Measurements from ENCODE around the gene CACNA1H.

Gene CACNA1H

GRCh38 chr16:1152651-1153259 is at the start of gene CACNA1H:
TSS of gene CACNA1H (plus strand) at chr16:1153106. CDS start at chr16:1153738, 632 bp downstream.
- peak; percentile 58 to 82 (median 72) for DNase-seq

- DNase-seq: no peak
These were observed 49.3 kb upstream of the CACNA1H start for GRCh38 chr16:1103636-1103980.

GRCh38 chr16:1105888-1106620 is 46.9 kb upstream of the CACNA1H start:
- DNase-seq: peak in 5 of 6 experiments; percentile 18 to 37 (median 37)

GRCh38 chr16:1106659-1107058 is 46.2 kb upstream of the CACNA1H start:
- DNase-seq: no peak

GRCh38 chr16:1107141-1107540 is 45.8 kb upstream of the CACNA1H start:
- DNase-seq: no peak

GRCh38 chr16:1107731-1108130 is 45.2 kb upstream of the CACNA1H start:
- DNase-seq: no peak

GRCh38 chr16:1108299-1109252 is 44.3 kb upstream of the CACNA1H start:
- no peak for DNase-seq

GRCh38 chr16:1109648-1110047 is 43.3 kb upstream of the CACNA1H start:
- DNase-seq: no peak

- DNase-seq: no peak
These were observed 40.3 kb upstream of the CACNA1H start for GRCh38 chr16:1112506-1113184.

GRCh38 chr16:1113489-1113888 is 39.4 kb upstream of the CACNA1H start:
- no peak for DNase-seq

- no peak for DNase-seq
These were observed 38.9 kb upstream of the CACNA1H start for GRCh38 chr16:1113889-1114526.

GRCh38 chr16:1116693-1117077 is 36.2 kb upstream of the CACNA1H start:
- no peak for DNase-seq

GRCh38 chr16:1117176-1117900 is 35.6 kb upstream of the CACNA1H start:
- DNase-seq: no peak

- DNase-seq: no peak
These were observed 35.0 kb upstream of the CACNA1H start for GRCh38 chr16:1117926-1118325.

GRCh38 chr16:1119129-1119528 is 33.8 kb upstream of the CACNA1H start:
- no peak for DNase-seq

- DNase-seq: no peak
These were observed 32.9 kb upstream of the CACNA1H start for GRCh38 chr16:1119766-1120576.

- DNase-seq: no peak
These were observed 32.3 kb upstream of the CACNA1H start for GRCh38 chr16:1120577-1120941.

- DNase-seq: no peak
These were observed 31.9 kb upstream of the CACNA1H start for GRCh38 chr16:1121009-1121408.

GRCh38 chr16:1121601-1122397 is 31.1 kb upstream of the CACNA1H start:
- no peak for DNase-seq

- DNase-seq: no peak
These were observed 30.5 kb upstream of the CACNA1H start for GRCh38 chr16:1122398-1122765.
